Kidney (tissue), 14 donors: ENCODE measurements around the gene ARL8A. TPM values are rescaled to one million over a fixed set of nuclear protein-coding genes. Genes with fewer than 3 reads are reported as not detected.
A peak's percentile ranks its signal among the peaks of the same experiment; 100 is the strongest.
"Not testable (repeated sequence)": the region's sequence is repeated elsewhere in the genome, so short reads cannot be mapped to it uniquely, and the experiment has no call there.

ENCODE experiments used
- DNase-seq, 5 donors: peaks; one replicate each; pipeline ENCODE4 v3.0.0-alpha.2; 2013 to 2020
- FAIRE-seq: peaks from 2 replicates; lab custom pipeline; 2012; peaks lifted over from hg19 to GRCh38; lab: Jason Lieb, UNC
- H3K27ac ChIP-seq, 2 donors: one replicate each; pipeline ENCODE4 v1.7.0; 2013; ENCODE audit warnings: low read depth in 2 of 2, low read length in 2 of 2, inconsistent platforms in 1 of 2
- H3K27me3 ChIP-seq: one replicate; pipeline ENCODE4 v1.7.1; 2013; ENCODE audit warnings: low read length, inconsistent platforms; ENCODE audit not compliant: control insufficient read depth, insufficient read depth
- H3K36me3 ChIP-seq, 3 donors: one replicate each; pipeline versions ENCODE4 v1.7.0 to v1.7.1; 2013; ENCODE audit warnings: low read length in 3 of 3, control low read depth in 1 of 3, inconsistent platforms in 1 of 3; ENCODE audit not compliant: insufficient read depth in 3 of 3, control insufficient read depth in 2 of 3
- H3K4me1 ChIP-seq, 3 donors: one replicate each; pipeline versions ENCODE4 v1.7.0 to v1.7.1; 2013; ENCODE audit warnings: low read length in 3 of 3, inconsistent platforms in 1 of 3, low read depth in 1 of 3; ENCODE audit not compliant: control insufficient read depth in 2 of 3, insufficient read depth in 2 of 3
- H3K4me3 ChIP-seq, 3 donors: one replicate each; pipeline versions ENCODE4 v1.7.0 to v1.8.1; 2013; ENCODE audit warnings: low read length in 3 of 3, control low read depth in 1 of 3, inconsistent platforms in 1 of 3
- H3K9ac ChIP-seq, 3 donors: one replicate each; pipeline versions ENCODE4 v1.7.0 to v1.7.1; 2013; ENCODE audit warnings: low read length in 3 of 3, control low read depth in 1 of 3, inconsistent platforms in 1 of 3
- H3K9me3 ChIP-seq, 3 donors: one replicate each; pipeline versions ENCODE4 v1.7.0 to v1.7.1; 2013; ENCODE audit warnings: low read length in 3 of 3, control low read depth in 1 of 3, inconsistent platforms in 1 of 3; ENCODE audit not compliant: control insufficient read depth in 2 of 3, insufficient read depth in 1 of 3
- CTCF ChIP-seq: IDR thresholded peaks from 3 replicates; pipeline ENCODE4 v1.5.1; 2012; ENCODE audit warnings: mild to moderate bottlenecking, moderate library complexity, borderline replicate concordance; ENCODE audit not compliant: insufficient read depth; ENCODE audit errors: extremely low read depth
- intact Hi-C: fragments of 100-400 bp; cut with DNase I; formaldehyde crosslinking; loops from one replicate; pipeline ENCODE4 v1.11.1; 2022
- polyA plus RNA-seq: library from polyadenylated mRNA; stranded (reverse); fragments of 350-450 nt; fragmentation: Illumina TruSeq; extraction: RNeasy Lipid Tissue Mini Kit (QIAGEN cat#74804); gene quantifications from one replicate; pipeline ENCODE4 v1.2.3, GENCODE V29; 2014; ENCODE audit warnings: low read depth, low replicate concordance; ENCODE audit not compliant: insufficient read depth
- total RNA-seq: library from RNA; stranded (reverse); fragmentation: NEBNext Ultra II Directional; extraction: Animal tissue kit (Norgen Biotek cat#: 25700); gene quantifications from one replicate; pipeline ENCODE4 v1.2.1, GENCODE V29; 2021
- donor health status: control.
- donor health status: control.
- donor health status: control.
- donor health status: control.
- donor health status: control.
- donor health status: DM: yes; HTN: yes; CAD: no.
- donor health status: Normal renal cell carcinoma (clear cell type).

Gene ARL8A
- total and polyA plus RNA-seq, 2 donors from 2014 or later, result 60.8 to 72.2 TPM

GRCh38 chr1:202149566-202149965, 5.0 kb upstream of the ARL8A start:
- no peak for TF ChIP-seq CTCF
- no peak for FAIRE-seq
- no peak overlapping the region for H3K27ac ChIP-seq
- no peak overlapping the region for H3K9ac ChIP-seq
- H3K4me1 ChIP-seq, result peaks cover 0 to 7% (median 4%) of the 10 kb centered on the region in 3 donors
- intact Hi-C loops, result no loop called here
- H3K4me3 ChIP-seq, result no peak overlapping the region
- no peaks in the 10 kb centered on the region for H3K36me3 ChIP-seq
- DNase-seq, result no peak
- no peaks in the 10 kb centered on the region for H3K27me3 ChIP-seq
- H3K9me3 ChIP-seq, result no peaks in the 10 kb centered on the region

DNA sequence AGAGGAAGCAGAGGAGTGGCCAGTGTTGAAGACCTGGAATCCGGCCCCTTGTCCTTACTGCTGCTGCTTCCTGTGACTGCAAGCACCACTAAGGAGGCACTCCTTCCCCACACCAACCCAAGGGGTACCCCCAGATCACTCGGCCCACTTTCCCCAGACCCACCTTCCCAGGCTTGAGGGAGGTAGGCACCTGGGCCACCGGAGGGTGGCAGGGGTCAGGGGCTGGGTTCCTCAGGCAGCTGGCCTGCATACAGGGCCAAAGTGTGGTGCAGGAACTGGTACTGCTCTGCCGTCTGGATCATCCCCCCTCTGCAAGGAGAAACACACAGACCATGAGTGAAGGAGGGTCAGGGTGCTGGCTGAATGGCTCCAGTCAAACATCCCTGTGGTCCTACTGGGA, 3.9 kb upstream of the ARL8A start:
- H3K9ac ChIP-seq, result no peak overlapping the region
- H3K4me3 ChIP-seq, result no peak overlapping the region
- TF ChIP-seq CTCF, result no peak
- H3K4me1 ChIP-seq, result peaks cover 0 to 7% (median 4%) of the 10 kb centered on the region in 3 donors
- no peak overlapping the region for H3K27ac ChIP-seq
- no peaks in the 10 kb centered on the region for H3K27me3 ChIP-seq
- H3K9me3 ChIP-seq, result no peaks in the 10 kb centered on the region
- DNase-seq, result no peak
- intact Hi-C loops, result no loop called here
- no peaks in the 10 kb centered on the region for H3K36me3 ChIP-seq
- FAIRE-seq, result no peak

DNA sequence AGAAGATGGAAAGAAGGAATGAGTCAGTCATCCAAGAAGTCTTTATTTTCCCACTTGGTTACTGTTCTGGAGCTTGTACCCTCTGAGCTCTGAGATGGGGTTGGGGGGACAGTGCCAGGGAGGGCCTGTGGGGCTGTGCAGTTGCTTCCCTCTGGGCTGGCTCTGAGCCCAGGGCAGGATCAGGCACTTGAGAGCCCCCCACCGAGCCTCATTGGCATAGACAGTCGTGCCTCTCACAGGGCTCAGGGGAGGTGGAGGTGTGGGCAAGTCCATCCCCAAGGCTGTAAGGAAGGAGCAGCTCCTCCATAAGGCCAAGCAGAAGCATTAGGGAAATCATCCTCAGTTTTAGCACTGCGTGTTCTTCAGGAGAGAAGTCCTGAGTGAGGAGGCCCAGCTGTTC, 2.5 kb upstream of the ARL8A start:
- Histone ChIP-seq H3K27ac (no peak overlapping the region), H3K4me3 (no peak overlapping the region), H3K36me3 (no peaks in the 10 kb centered on the region), H3K27me3 (no peaks in the 10 kb centered on the region), H3K9me3 (no peaks in the 10 kb centered on the region), H3K4me1 (peaks cover 0 to 12% (median 7%) of the 10 kb centered on the region in 3 donors), H3K9ac (no peak overlapping the region)
- no peak for TF ChIP-seq CTCF
- no peak for DNase-seq
- intact Hi-C loops, result no loop called here
- no peak for FAIRE-seq

DNA sequence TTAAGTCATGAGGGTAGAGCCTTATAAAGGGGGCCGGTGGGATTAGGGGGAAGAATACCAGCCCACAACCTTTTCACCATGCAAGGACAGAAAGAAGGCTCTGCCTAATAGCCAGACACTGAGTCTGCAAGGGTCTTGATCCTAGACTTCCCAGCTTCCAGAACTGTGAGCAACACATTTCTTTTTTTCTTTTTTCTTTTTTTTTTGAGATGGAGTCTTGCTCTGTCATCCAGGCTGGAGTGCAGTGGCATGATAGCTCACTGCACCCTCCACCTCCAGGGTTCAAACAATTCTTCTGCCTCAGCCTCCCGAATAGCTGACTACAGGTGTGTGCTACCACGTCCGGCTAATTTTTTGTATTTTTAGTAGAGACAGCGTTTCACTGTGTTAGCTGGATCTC, 1.7 kb upstream of the ARL8A start:
- Histone ChIP-seq H3K9ac (no peak overlapping the region), H3K36me3 (no peaks in the 10 kb centered on the region), H3K27ac (no peak overlapping the region), H3K4me3 (no peak overlapping the region), H3K9me3 (no peaks in the 10 kb centered on the region), H3K4me1 (peaks cover 0 to 12% (median 7%) of the 10 kb centered on the region in 3 donors), H3K27me3 (no peaks in the 10 kb centered on the region)
- DNase-seq, result no peak
- TF ChIP-seq CTCF, result no peak
- no peak for FAIRE-seq
- intact Hi-C loops, result no loop called here

DNA sequence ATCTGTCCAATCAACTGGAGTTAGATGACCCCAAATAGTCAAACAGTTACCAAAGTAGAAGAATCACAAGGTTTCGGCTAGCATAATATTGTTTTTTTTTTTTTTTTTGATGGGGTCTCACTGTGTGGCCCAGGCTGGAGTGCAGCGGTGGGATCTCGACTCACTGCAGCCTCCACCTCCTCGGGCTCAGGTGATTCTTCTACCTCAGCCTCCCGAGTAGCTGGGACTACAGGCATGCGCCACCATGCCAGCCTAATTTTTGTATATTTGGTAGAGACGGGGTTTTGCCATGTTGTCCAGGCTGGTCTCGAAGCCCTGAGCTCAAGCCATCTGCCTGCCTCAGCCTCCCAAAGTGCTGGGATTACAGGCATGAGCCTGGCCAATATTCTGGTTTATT, 1.2 kb upstream of the ARL8A start:
- H3K27me3 ChIP-seq, H3K27ac ChIP-seq, FAIRE-seq, H3K9ac ChIP-seq, DNase-seq, H3K36me3 ChIP-seq, H3K9me3 ChIP-seq, intact Hi-C loops: not testable (repeated sequence)
- H3K4me1 ChIP-seq, result peaks cover 0 to 12% (median 7%) of the 10 kb centered on the region in 3 donors
- peak overlapping the region in 1 of 3 donors; percentile 77 for H3K4me3 ChIP-seq
